A549 (cell line): ENCODE measurements around the gene OTULIN.

Source experiments
- CHD4 ChIP-seq: fragments of 200-600 bp; sonication (generic); IDR thresholded peaks from 2 replicates; pipeline ENCODE4 v1.6.1; 2016; ENCODE audit warnings: antibody characterized with exemption, mild to moderate bottlenecking, borderline replicate concordance
- FOSL2 ChIP-seq, 2 experiments: fragments of 450-650 bp in 1 of 2; fragments of >200 bp in 1 of 2; sonication (Bioruptor Twin) in 1 of 2; formaldehyde crosslinking; IDR thresholded peaks; 2 replicates each; pipeline versions ENCODE4 v1.5.0 to v1.6.1; 2016 to 2020; ENCODE audit warnings: mild to moderate bottlenecking in 1 of 2, moderate library complexity in 1 of 2
- MAFK ChIP-seq: fragments of 450-650 bp; IDR thresholded peaks from 2 replicates; pipeline ENCODE4 v1.6.1; 2014; ENCODE audit not compliant: partially characterized antibody
- NR3C1 ChIP-seq: fragments of >200 bp; sonication (Bioruptor Twin); formaldehyde crosslinking; IDR thresholded peaks from 3 replicates; pipeline ENCODE4 v1.6.1; 2017
- POLR2A ChIP-seq: IDR thresholded peaks from 2 replicates; pipeline ENCODE4 v1.6.1; 2012; ENCODE audit warnings: mild to moderate bottlenecking, low read length
- RAD21 ChIP-seq, 2 experiments: fragments of >200 bp in 1 of 2; sonication (Bioruptor Twin) in 1 of 2; formaldehyde crosslinking in 1 of 2; IDR thresholded peaks in 1 of 2; conservative IDR thresholded peaks in 1 of 2; 2 replicates in 1 of 2; 3 replicates in 1 of 2; pipeline ENCODE4 v1.6.1; 2012 to 2018; ENCODE audit warnings: inconsistent platforms in 1 of 2
- RCOR1 ChIP-seq: fragments of 150-350 bp; IDR thresholded peaks from 2 replicates; pipeline ENCODE4 v1.6.1; 2014; ENCODE audit warnings: antibody characterized with exemption, low read length, low read depth
- SMC3 ChIP-seq: fragments of >200 bp; sonication (Bioruptor Twin); formaldehyde crosslinking; IDR thresholded peaks from 3 replicates; pipeline ENCODE4 v1.6.1; 2018; ENCODE audit warnings: inconsistent platforms
- ZFP36 ChIP-seq: fragments of 450-650 bp; IDR thresholded peaks from 2 replicates; pipeline ENCODE4 v1.6.1; 2014; ENCODE audit warnings: borderline replicate concordance; ENCODE audit not compliant: partially characterized antibody
- TF ChIP-seq, protein P1 (sequence below): fragments of >200 bp; sonication (Bioruptor Twin); formaldehyde crosslinking; IDR thresholded peaks from 3 replicates; pipeline ENCODE4 v1.5.1; 2016
- TF ChIP-seq, protein P2 (sequence below): IDR thresholded peaks from 2 replicates; pipeline ENCODE4 v1.6.1; 2012
- TF ChIP-seq, protein P3 (sequence below): fragments of 450-650 bp; IDR thresholded peaks from 2 replicates; pipeline ENCODE4 v1.6.1; 2014; ENCODE audit warnings: antibody characterized with exemption
- TF ChIP-seq, protein P4 (sequence below): fragments of 150-350 bp; IDR thresholded peaks from 2 replicates; pipeline ENCODE4 v1.6.1; 2014; ENCODE audit warnings: low read depth, mild to moderate bottlenecking, low read length
- TF ChIP-seq, protein P5 (sequence below): fragments of 200-600 bp; sonication (generic); IDR thresholded peaks from 2 replicates; pipeline ENCODE4 v1.6.1; 2016; ENCODE audit warnings: antibody characterized with exemption, mild to moderate bottlenecking, moderate library complexity

DNA sequence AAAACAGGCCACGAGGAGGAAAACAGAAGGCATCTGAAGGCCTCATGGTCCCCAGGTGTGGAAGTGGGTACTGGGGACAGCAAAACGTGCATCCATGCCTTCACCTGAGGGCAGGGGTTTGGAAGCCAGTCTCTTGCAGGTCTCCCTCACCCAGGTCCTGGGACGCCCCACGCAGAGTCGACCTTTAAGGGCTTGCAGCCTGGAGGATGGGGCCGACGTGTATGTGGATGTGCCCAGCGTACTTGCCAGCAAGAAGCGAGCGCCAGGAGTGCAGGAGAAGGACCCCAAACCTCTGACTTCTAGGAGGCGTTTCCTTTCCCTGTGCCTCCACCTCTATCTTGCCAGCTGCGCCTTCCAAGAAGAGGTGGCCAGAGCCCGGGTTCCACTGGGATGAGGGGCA, 65.9 kb downstream of the OTULIN start:
- TF ChIP-seq, protein P1, sequence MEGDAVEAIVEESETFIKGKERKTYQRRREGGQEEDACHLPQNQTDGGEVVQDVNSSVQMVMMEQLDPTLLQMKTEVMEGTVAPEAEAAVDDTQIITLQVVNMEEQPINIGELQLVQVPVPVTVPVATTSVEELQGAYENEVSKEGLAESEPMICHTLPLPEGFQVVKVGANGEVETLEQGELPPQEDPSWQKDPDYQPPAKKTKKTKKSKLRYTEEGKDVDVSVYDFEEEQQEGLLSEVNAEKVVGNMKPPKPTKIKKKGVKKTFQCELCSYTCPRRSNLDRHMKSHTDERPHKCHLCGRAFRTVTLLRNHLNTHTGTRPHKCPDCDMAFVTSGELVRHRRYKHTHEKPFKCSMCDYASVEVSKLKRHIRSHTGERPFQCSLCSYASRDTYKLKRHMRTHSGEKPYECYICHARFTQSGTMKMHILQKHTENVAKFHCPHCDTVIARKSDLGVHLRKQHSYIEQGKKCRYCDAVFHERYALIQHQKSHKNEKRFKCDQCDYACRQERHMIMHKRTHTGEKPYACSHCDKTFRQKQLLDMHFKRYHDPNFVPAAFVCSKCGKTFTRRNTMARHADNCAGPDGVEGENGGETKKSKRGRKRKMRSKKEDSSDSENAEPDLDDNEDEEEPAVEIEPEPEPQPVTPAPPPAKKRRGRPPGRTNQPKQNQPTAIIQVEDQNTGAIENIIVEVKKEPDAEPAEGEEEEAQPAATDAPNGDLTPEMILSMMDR: no peak
- TF ChIP-seq, protein P2, sequence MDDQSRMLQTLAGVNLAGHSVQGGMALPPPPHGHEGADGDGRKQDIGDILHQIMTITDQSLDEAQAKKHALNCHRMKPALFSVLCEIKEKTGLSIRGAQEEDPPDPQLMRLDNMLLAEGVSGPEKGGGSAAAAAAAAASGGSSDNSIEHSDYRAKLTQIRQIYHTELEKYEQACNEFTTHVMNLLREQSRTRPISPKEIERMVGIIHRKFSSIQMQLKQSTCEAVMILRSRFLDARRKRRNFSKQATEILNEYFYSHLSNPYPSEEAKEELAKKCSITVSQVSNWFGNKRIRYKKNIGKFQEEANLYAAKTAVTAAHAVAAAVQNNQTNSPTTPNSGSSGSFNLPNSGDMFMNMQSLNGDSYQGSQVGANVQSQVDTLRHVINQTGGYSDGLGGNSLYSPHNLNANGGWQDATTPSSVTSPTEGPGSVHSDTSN: no peak
- TF ChIP-seq, protein P3, sequence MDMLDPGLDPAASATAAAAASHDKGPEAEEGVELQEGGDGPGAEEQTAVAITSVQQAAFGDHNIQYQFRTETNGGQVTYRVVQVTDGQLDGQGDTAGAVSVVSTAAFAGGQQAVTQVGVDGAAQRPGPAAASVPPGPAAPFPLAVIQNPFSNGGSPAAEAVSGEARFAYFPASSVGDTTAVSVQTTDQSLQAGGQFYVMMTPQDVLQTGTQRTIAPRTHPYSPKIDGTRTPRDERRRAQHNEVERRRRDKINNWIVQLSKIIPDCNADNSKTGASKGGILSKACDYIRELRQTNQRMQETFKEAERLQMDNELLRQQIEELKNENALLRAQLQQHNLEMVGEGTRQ: no peak
- TF ChIP-seq MAFK (no peak), SMC3 (no peak), FOSL2 (IDR thresholded peaks at IDR 0.05) (no peak), FOSL2 (CRISPR knock-in tag; IDR thresholded peaks at IDR 0.05) (no peak), RAD21 (conservative IDR thresholded peaks at IDR 0.05 in 1 of 2, IDR thresholded peaks at IDR 0.05 in 1 of 2) (no peak), ZFP36 (no peak), RCOR1 (no peak), NR3C1 (no peak), CHD4 (no peak), POLR2A (no peak)
- TF ChIP-seq, protein P4, sequence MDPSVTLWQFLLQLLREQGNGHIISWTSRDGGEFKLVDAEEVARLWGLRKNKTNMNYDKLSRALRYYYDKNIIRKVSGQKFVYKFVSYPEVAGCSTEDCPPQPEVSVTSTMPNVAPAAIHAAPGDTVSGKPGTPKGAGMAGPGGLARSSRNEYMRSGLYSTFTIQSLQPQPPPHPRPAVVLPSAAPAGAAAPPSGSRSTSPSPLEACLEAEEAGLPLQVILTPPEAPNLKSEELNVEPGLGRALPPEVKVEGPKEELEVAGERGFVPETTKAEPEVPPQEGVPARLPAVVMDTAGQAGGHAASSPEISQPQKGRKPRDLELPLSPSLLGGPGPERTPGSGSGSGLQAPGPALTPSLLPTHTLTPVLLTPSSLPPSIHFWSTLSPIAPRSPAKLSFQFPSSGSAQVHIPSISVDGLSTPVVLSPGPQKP: no peak
- TF ChIP-seq, protein P5, sequence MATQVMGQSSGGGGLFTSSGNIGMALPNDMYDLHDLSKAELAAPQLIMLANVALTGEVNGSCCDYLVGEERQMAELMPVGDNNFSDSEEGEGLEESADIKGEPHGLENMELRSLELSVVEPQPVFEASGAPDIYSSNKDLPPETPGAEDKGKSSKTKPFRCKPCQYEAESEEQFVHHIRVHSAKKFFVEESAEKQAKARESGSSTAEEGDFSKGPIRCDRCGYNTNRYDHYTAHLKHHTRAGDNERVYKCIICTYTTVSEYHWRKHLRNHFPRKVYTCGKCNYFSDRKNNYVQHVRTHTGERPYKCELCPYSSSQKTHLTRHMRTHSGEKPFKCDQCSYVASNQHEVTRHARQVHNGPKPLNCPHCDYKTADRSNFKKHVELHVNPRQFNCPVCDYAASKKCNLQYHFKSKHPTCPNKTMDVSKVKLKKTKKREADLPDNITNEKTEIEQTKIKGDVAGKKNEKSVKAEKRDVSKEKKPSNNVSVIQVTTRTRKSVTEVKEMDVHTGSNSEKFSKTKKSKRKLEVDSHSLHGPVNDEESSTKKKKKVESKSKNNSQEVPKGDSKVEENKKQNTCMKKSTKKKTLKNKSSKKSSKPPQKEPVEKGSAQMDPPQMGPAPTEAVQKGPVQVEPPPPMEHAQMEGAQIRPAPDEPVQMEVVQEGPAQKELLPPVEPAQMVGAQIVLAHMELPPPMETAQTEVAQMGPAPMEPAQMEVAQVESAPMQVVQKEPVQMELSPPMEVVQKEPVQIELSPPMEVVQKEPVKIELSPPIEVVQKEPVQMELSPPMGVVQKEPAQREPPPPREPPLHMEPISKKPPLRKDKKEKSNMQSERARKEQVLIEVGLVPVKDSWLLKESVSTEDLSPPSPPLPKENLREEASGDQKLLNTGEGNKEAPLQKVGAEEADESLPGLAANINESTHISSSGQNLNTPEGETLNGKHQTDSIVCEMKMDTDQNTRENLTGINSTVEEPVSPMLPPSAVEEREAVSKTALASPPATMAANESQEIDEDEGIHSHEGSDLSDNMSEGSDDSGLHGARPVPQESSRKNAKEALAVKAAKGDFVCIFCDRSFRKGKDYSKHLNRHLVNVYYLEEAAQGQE: no peak
